Hypothalamus (tissue), 51 donors: ENCODE results near the gene METTL8.
"Not testable (repeated sequence)": the region's sequence is repeated elsewhere in the genome, so short reads cannot be mapped to it uniquely, and the experiment has no call there.

Source experiments
- DNase-seq, 51 donors: peaks; one replicate each; lab custom pipeline; 2025; lab: John Stamatoyannopoulos, UW

Gene METTL8

GRCh38 chr2:171402906-171403580 lies 30.7 kb downstream of the METTL8 start:
- no peak for DNase-seq

- DNase-seq = no peak
Observed at GRCh38 chr2:171401947-171402346, 31.8 kb downstream of the METTL8 start.

- DNase-seq = no peak
Observed at GRCh38 chr2:171400395-171400794, 33.4 kb downstream of the METTL8 start.

- DNase-seq = no peak
Observed at GRCh38 chr2:171399292-171399691, 34.5 kb downstream of the METTL8 start.

- no peak for DNase-seq
Observed at GRCh38 chr2:171394164-171394740, 39.5 kb downstream of the METTL8 start.

GRCh38 chr2:171393487-171393886 lies 40.3 kb downstream of the METTL8 start:
- no peak for DNase-seq

GRCh38 chr2:171391532-171391931 lies 42.3 kb downstream of the METTL8 start:
- no peak for DNase-seq

- no peak for DNase-seq
Observed at GRCh38 chr2:171390941-171391516, 42.8 kb downstream of the METTL8 start.

GRCh38 chr2:171389780-171390179 lies 44.0 kb downstream of the METTL8 start:
- no peak for DNase-seq

- no peak for DNase-seq
Observed at GRCh38 chr2:171389325-171389724, 44.5 kb downstream of the METTL8 start.

- DNase-seq = no peak
Observed at GRCh38 chr2:171387052-171387451, 46.7 kb downstream of the METTL8 start.

GRCh38 chr2:171386627-171387026 lies 47.2 kb downstream of the METTL8 start:
- DNase-seq = no peak

- no peak for DNase-seq
Observed at GRCh38 chr2:171383134-171383533, 50.7 kb downstream of the METTL8 start.

- not testable (repeated sequence) for DNase-seq
Observed at GRCh38 chr2:171382175-171382574, 51.6 kb downstream of the METTL8 start.

GRCh38 chr2:171377852-171378251 lies 55.9 kb downstream of the METTL8 start:
- DNase-seq = not testable (repeated sequence)

GRCh38 chr2:171367692-171368091 lies 66.1 kb downstream of the METTL8 start:
- DNase-seq = no peak

- no peak for DNase-seq
Observed at GRCh38 chr2:171365778-171366177, 68.0 kb downstream of the METTL8 start.

GRCh38 chr2:171365232-171365631 lies 68.6 kb downstream of the METTL8 start:
- no peak for DNase-seq

- DNase-seq = no peak
Observed at GRCh38 chr2:171362396-171362795, 71.4 kb downstream of the METTL8 start.

GRCh38 chr2:171360905-171361304 lies 72.9 kb downstream of the METTL8 start:
- DNase-seq = no peak

GRCh38 chr2:171353746-171354145 lies 80.0 kb downstream of the METTL8 start:
- not testable (repeated sequence) for DNase-seq

- no peak for DNase-seq
Observed at GRCh38 chr2:171348056-171348455, 85.7 kb downstream of the METTL8 start.
